AG10803 (cell line): ENCODE measurements around the gene FNIP2.
"Not testable (repeated sequence)": the region's sequence is repeated elsewhere in the genome, so short reads cannot be mapped to it uniquely, and the experiment has no call there.

Experiments
- DNase-seq: peaks from one replicate; pipeline ENCODE4 v3.0.0; 2010; ENCODE audit warnings: low read depth
- H3K4me3 ChIP-seq: 2 replicates; pipeline ENCODE4 v1.5.1; 2011; ENCODE audit warnings: mild to moderate bottlenecking, low read length, control low read depth
- CTCF ChIP-seq: conservative IDR thresholded peaks from 2 replicates; pipeline ENCODE4 v1.5.1; 2011; ENCODE audit warnings: mild to moderate bottlenecking, low read length, control low read depth, inconsistent platforms

Gene FNIP2

GRCh38 chr4:158873795-158874401 is 105.1 kb downstream of the FNIP2 start:
- peak; percentile 69 for DNase-seq
- no peak overlapping the region for H3K4me3 ChIP-seq
- TF ChIP-seq CTCF = no peak

GRCh38 chr4:158875026-158875425 is 106.2 kb downstream of the FNIP2 start:
- DNase-seq = no peak
- H3K4me3 ChIP-seq = no peak overlapping the region
- TF ChIP-seq CTCF = no peak

- no peak for TF ChIP-seq CTCF
- no peak overlapping the region for H3K4me3 ChIP-seq
- no peak for DNase-seq
Measured at GRCh38 chr4:158875455-158875854, 106.6 kb downstream of the FNIP2 start.

- DNase-seq = no peak
- TF ChIP-seq CTCF = no peak
- H3K4me3 ChIP-seq = no peak overlapping the region
Measured at GRCh38 chr4:158877069-158877468, 108.2 kb downstream of the FNIP2 start.

- H3K4me3 ChIP-seq, DNase-seq: not testable (repeated sequence)
Measured at GRCh38 chr4:158882142-158882541, 113.3 kb downstream of the FNIP2 start.

- TF ChIP-seq CTCF = no peak
- DNase-seq = peak; percentile 14
- H3K4me3 ChIP-seq = no peak overlapping the region
Measured at GRCh38 chr4:158884280-158884679, 115.5 kb downstream of the FNIP2 start.

- DNase-seq = no peak
- H3K4me3 ChIP-seq = no peak overlapping the region
- TF ChIP-seq CTCF = no peak
Measured at GRCh38 chr4:158885564-158885963, 116.7 kb downstream of the FNIP2 start.

- TF ChIP-seq CTCF = no peak
- DNase-seq = no peak
- no peak overlapping the region for H3K4me3 ChIP-seq
Measured at GRCh38 chr4:158890294-158890693, 121.5 kb downstream of the FNIP2 start.
